HEK293T (cell line): ENCODE measurements around the gene SPOCD1.

ENCODE experiments used
- BHLHE40 ChIP-seq: fragments of 450-650 bp; IDR thresholded peaks from 2 replicates; pipeline ENCODE4 v1.6.1; 2016; ENCODE audit warnings: mild to moderate bottlenecking, moderate library complexity, borderline replicate concordance
- CTBP1 ChIP-seq: fragments of 450-650 bp; IDR thresholded peaks from 2 replicates; pipeline ENCODE4 v1.6.1; 2016; ENCODE audit warnings: borderline replicate concordance
- FOXA1 ChIP-seq: fragments of 450-650 bp; IDR thresholded peaks from 2 replicates; pipeline ENCODE4 v1.6.1; 2016; ENCODE audit warnings: mild to moderate bottlenecking
- FOXK2 ChIP-seq: fragments of 450-650 bp; IDR thresholded peaks from 2 replicates; pipeline ENCODE4 v1.6.1; 2016; ENCODE audit warnings: mild to moderate bottlenecking
- FOXM1 ChIP-seq: fragments of 450-650 bp; IDR thresholded peaks from 2 replicates; pipeline ENCODE4 v1.6.1; 2017; ENCODE audit warnings: mild to moderate bottlenecking, borderline replicate concordance
- HDGF ChIP-seq: fragments of 450-650 bp; IDR thresholded peaks from 2 replicates; pipeline ENCODE4 v1.6.1; 2017; ENCODE audit warnings: antibody characterized with exemption, borderline replicate concordance
- PKNOX1 ChIP-seq: fragments of 450-650 bp; IDR thresholded peaks from 2 replicates; pipeline ENCODE4 v1.6.1; 2016
- SUZ12 ChIP-seq: fragments of 450-650 bp; IDR thresholded peaks from 2 replicates; pipeline ENCODE4 v1.6.1; 2016; ENCODE audit warnings: mild to moderate bottlenecking
- TARDBP ChIP-seq: fragments of 450-650 bp; IDR thresholded peaks from 2 replicates; pipeline ENCODE4 v1.6.1; 2016

GRCh38 chr1:31783846-31784245 lies 32.0 kb downstream of the SPOCD1 start:
- TF ChIP-seq TARDBP (no peak), FOXK2 (no peak), BHLHE40 (no peak), HDGF (no peak), CTBP1 (no peak), SUZ12 (no peak), PKNOX1 (no peak), FOXA1 (no peak), FOXM1 (no peak)
